ENCODE data around the gene CSH2. TPM values are rescaled to one million over a fixed set of nuclear protein-coding genes. Genes with fewer than 3 reads are reported as not detected.
A peak's percentile ranks its signal among the peaks of the same experiment; 100 is the strongest.

The CSH2 gene
- total RNA-seq, 2 experiments from 2014 or later: not detected

- H3K9me3 Mint-ChIP-seq: no peaks in the 10 kb centered on the region
- Histone ChIP-seq H3K4me1 (ENCODE audit: insufficient read depth, low read length) (peaks cover 80% of the 10 kb centered on the region), H3K27ac (ENCODE audit: low read depth in 1 of 2, low read length in 2 of 2) (peak overlapping the region in 1 of 2 donors; percentile 26), H3K27me3 (ENCODE audit: control insufficient read depth in 1 of 2, insufficient read depth in 2 of 2, low read length in 2 of 2) (no peaks in the 10 kb centered on the region), H3K36me3 (ENCODE audit: insufficient read depth, low read length) (peaks cover 73% of the 10 kb centered on the region), H3K4me3 (ENCODE audit: low read length) (no peak overlapping the region), H3K9me3 (ENCODE audit: control insufficient read depth in 1 of 2, insufficient read depth in 1 of 2, low read length in 2 of 2) (no peaks in the 10 kb centered on the region)
- no peaks in the 10 kb centered on the region for H3K27me3 Mint-ChIP-seq
- peak overlapping the region; percentile 71 for H3K4me3 Mint-ChIP-seq
- ChIA-PET CTCF (interaction anchor here (0.7 to 1.7 kb wide), 2 partner anchors 11 to 19 kb away, joined by 3 to 11 read pairs; no protein-coding TSS in a partner anchor), POLR2A (interaction anchor here (1.3 to 7.3 kb wide), 3 partner anchors 11 to 132 kb away, joined by 4 to 86 read pairs (median 5); partner anchors contain the start of genes CCDC47, DDX42 and SMARCD2)
- TF ChIP-seq CTCF (IDR thresholded peaks at IDR 0.05): no peak
- peaks cover 100% of the 10 kb centered on the region for H3K36me3 Mint-ChIP-seq (ENCODE audit: low read depth)
- peak overlapping the region; percentile 96 for H3K27ac Mint-ChIP-seq
- peaks cover 85% of the 10 kb centered on the region for H3K4me1 Mint-ChIP-seq (ENCODE audit: low read depth)
- DNase-seq: no peak
- intact Hi-C loops (cut with DNase I, micrococcal nuclease): loop anchor here in 1 of 2 experiments (10.0 kb wide), 1 partner anchor 405 kb away; no protein-coding TSS in a partner anchor
- no peak for ATAC-seq (ENCODE audit: poor library complexity)
Observed at GRCh38 chr17:63830278-63830677, 43.2 kb downstream of the CSH2 start.

DNA sequence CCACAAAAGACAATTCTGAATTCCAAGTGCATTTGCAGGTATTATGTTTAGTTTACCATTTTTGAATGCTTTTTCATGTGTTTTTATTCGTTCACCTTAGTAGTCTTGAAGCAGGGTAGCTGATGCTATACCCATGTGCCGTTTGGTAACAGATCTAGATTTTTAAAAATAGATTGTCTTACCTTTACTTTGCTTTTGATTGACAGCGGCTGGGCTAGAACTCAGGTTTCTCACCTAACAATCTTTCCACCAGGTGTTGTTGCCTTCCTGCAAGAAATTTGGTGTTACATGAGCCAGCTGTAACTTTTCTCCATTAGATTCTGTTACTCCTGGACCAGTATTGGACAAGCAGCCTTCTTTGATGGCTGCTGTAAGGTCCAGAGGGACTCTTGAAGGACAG lies 44.5 kb downstream of the CSH2 start:
- H3K27ac ChIP-seq (ENCODE audit: low read depth in 1 of 2, low read length in 2 of 2): no peak overlapping the region
- no peak for TF ChIP-seq CTCF (IDR thresholded peaks at IDR 0.05)
- ChIA-PET CTCF (interaction anchor here (5.6 kb wide), 1 partner anchor 20 kb away, joined by 21 read pairs; no protein-coding TSS in a partner anchor), POLR2A (interaction anchor here (0.8 to 7.3 kb wide), 8 partner anchors 11 to 207 kb away, joined by 3 to 86 read pairs (median 5); partner anchors contain the start of genes CCDC47, DDX42, MAP3K3 and SMARCD2)
- intact Hi-C loops (cut with DNase I, micrococcal nuclease): loop anchor here in 1 of 2 experiments (5.0 kb wide), 2 partner anchors 132 to 207 kb away; partner anchors contain the start of gene MAP3K3
- peak overlapping the region; percentile 96 for H3K27ac Mint-ChIP-seq
- peaks cover 77% of the 10 kb centered on the region for H3K4me1 Mint-ChIP-seq (ENCODE audit: low read depth)
- peak overlapping the region; percentile 71 for H3K4me3 Mint-ChIP-seq
- H3K27me3 Mint-ChIP-seq: no peaks in the 10 kb centered on the region
- peaks cover 73% of the 10 kb centered on the region for H3K36me3 ChIP-seq (ENCODE audit: insufficient read depth, low read length)
- no peaks in the 10 kb centered on the region for H3K9me3 ChIP-seq (ENCODE audit: control insufficient read depth in 1 of 2, insufficient read depth in 1 of 2, low read length in 2 of 2)
- DNase-seq (no peak), ATAC-seq (ENCODE audit: poor library complexity) (no peak)
- no peaks in the 10 kb centered on the region for H3K27me3 ChIP-seq (ENCODE audit: control insufficient read depth in 1 of 2, insufficient read depth in 2 of 2, low read length in 2 of 2)
- H3K36me3 Mint-ChIP-seq (ENCODE audit: low read depth): peaks cover 100% of the 10 kb centered on the region
- H3K9me3 Mint-ChIP-seq: no peaks in the 10 kb centered on the region
- H3K4me1 ChIP-seq (ENCODE audit: insufficient read depth, low read length): peaks cover 80% of the 10 kb centered on the region
- no peak overlapping the region for H3K4me3 ChIP-seq (ENCODE audit: low read length)

DNA sequence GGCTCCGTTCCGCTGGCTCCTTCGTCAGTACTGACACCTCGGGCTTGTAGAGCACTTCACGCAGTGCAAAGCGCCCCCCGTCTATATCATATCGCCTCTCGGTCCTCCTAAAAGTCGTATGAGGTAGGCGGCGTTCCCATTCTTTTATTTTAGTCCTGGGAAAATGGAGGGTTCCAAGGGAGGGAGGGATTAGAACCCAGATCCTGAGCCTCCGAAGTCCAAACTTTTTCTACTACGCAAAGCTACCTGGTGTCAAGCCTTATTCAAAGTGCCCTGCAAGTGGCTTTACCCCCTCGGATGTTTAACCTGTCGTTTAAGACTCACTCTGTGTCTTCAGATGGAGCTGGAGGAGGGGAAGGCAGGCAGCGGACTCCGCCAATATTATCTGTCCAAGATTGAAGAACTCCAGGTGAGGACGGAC lies 45.7 kb downstream of the CSH2 start:
- ATAC-seq (ENCODE audit: poor library complexity) (no peak), DNase-seq (no peak)
- ChIA-PET CTCF (interaction anchor here (0.9 to 5.6 kb wide), 2 partner anchors 13 to 21 kb away, joined by 3 to 21 read pairs; no protein-coding TSS in a partner anchor), POLR2A (interaction anchor here (0.9 to 7.3 kb wide), 7 partner anchors 13 to 206 kb away, joined by 3 to 86 read pairs (median 6); partner anchors contain the start of genes CCDC47, DDX42, MAP3K3 and SMARCD2)
- TF ChIP-seq CTCF (IDR thresholded peaks at IDR 0.05): peak; percentile 18
- peak overlapping the region; percentile 77 to 96 for H3K27ac ChIP-seq (ENCODE audit: low read depth in 1 of 2, low read length in 2 of 2)
- Mint-ChIP-seq H3K4me1 (ENCODE audit: low read depth) (peaks cover 77% of the 10 kb centered on the region), H3K36me3 (ENCODE audit: low read depth) (peaks cover 100% of the 10 kb centered on the region), H3K4me3 (peak overlapping the region; percentile 94), H3K9me3 (no peaks in the 10 kb centered on the region), H3K27ac (peak overlapping the region; percentile 96), H3K27me3 (no peaks in the 10 kb centered on the region)
- no peaks in the 10 kb centered on the region for H3K27me3 ChIP-seq (ENCODE audit: control insufficient read depth in 1 of 2, insufficient read depth in 2 of 2, low read length in 2 of 2)
- H3K4me1 ChIP-seq (ENCODE audit: insufficient read depth, low read length): peaks cover 74% of the 10 kb centered on the region
- no peaks in the 10 kb centered on the region for H3K9me3 ChIP-seq (ENCODE audit: control insufficient read depth in 1 of 2, insufficient read depth in 1 of 2, low read length in 2 of 2)
- peak overlapping the region; percentile 83 for H3K4me3 ChIP-seq (ENCODE audit: low read length)
- peaks cover 71% of the 10 kb centered on the region for H3K36me3 ChIP-seq (ENCODE audit: insufficient read depth, low read length)
- intact Hi-C loops (cut with DNase I, micrococcal nuclease): loop anchor here (1.0 to 5.0 kb wide), 5 partner anchors 15 to 206 kb away; partner anchors contain the start of genes CCDC47 (in 2 of the 2) and MAP3K3 (in 1 of the 2)

Data from CD4-positive, alpha-beta T cell (primary cell).